MCF 10A (cell line): Measurements from ENCODE around the gene GET4. TPM values are rescaled to one million over a fixed set of nuclear protein-coding genes. Genes with fewer than 3 reads are reported as not detected.

Source experiments
- BruUV-seq: library from RNA; stranded (reverse); fragments of 400-500 nt; replicated peaks from 2 replicates; lab custom pipeline; 2021; lab: Mats Ljungman, UMichigan
- CTCF ChIA-PET: fragments of 300-600 bp; sonication (Branson Sonifier 250); formaldehyde crosslinking; extraction: SDS; loops from one replicate; lab custom pipeline; 2021; ENCODE audit warnings: antibody characterized with exemption, inconsistent platforms; lab: Yijun Ruan, JAX
- POLR2A ChIA-PET: fragments of 300-600, 350-650 bp; sonication (Branson Sonifier 250); formaldehyde crosslinking; extraction: SDS; loops from one replicate; lab custom pipeline; 2020; ENCODE audit warnings: antibody characterized with exemption, inconsistent platforms; lab: Yijun Ruan, JAX
- DNase-seq: peaks from one replicate; pipeline ENCODE4 v3.0.0-alpha.2; 2018; ENCODE audit not compliant: unreplicated experiment
- H3K27ac Mint-ChIP-seq: one replicate; pipeline ENCODE4 v1.8.0; 2022; ENCODE audit warnings: mild to moderate bottlenecking, low read depth, mixed read lengths; ENCODE audit not compliant: unreplicated experiment
- H3K27me3 Mint-ChIP-seq: one replicate; pipeline ENCODE4 v1.8.0; 2022; ENCODE audit warnings: mixed read lengths; ENCODE audit not compliant: insufficient read depth, unreplicated experiment
- H3K36me3 Mint-ChIP-seq: one replicate; pipeline ENCODE4 v1.8.0; 2022; ENCODE audit warnings: mild to moderate bottlenecking, moderate library complexity, mixed read lengths; ENCODE audit not compliant: insufficient read depth, unreplicated experiment
- H3K4me1 Mint-ChIP-seq: one replicate; pipeline ENCODE4 v1.8.0; 2022; ENCODE audit warnings: mixed read lengths; ENCODE audit not compliant: insufficient read depth, unreplicated experiment
- H3K4me3 Mint-ChIP-seq: one replicate; pipeline ENCODE4 v1.8.0; 2022; ENCODE audit warnings: mild to moderate bottlenecking, moderate library complexity, mixed read lengths; ENCODE audit not compliant: unreplicated experiment
- H3K9me3 Mint-ChIP-seq: one replicate; pipeline ENCODE4 v1.8.0; 2022; ENCODE audit warnings: mixed read lengths; ENCODE audit not compliant: unreplicated experiment
- intact Hi-C: fragments of 100-400 bp; cut with micrococcal nuclease; formaldehyde crosslinking; loops from 2 replicates; pipeline ENCODE4 v1.14.1; 2022
- total RNA-seq: library from RNA; stranded (reverse); gene quantifications from 2 replicates; pipeline ENCODE4 v1.2.3, GENCODE V29; 2022
- TF ChIP-seq, protein P1 (sequence below): fragments of 200-600 bp; IDR thresholded peaks from one replicate; pipeline ENCODE4 v1.8.0; 2022; ENCODE audit warnings: antibody characterized with exemption, mild to moderate bottlenecking; ENCODE audit not compliant: unreplicated experiment

Gene GET4
- total RNA-seq, 1 experiment from 2014 or later = 32.6 TPM

DNA sequence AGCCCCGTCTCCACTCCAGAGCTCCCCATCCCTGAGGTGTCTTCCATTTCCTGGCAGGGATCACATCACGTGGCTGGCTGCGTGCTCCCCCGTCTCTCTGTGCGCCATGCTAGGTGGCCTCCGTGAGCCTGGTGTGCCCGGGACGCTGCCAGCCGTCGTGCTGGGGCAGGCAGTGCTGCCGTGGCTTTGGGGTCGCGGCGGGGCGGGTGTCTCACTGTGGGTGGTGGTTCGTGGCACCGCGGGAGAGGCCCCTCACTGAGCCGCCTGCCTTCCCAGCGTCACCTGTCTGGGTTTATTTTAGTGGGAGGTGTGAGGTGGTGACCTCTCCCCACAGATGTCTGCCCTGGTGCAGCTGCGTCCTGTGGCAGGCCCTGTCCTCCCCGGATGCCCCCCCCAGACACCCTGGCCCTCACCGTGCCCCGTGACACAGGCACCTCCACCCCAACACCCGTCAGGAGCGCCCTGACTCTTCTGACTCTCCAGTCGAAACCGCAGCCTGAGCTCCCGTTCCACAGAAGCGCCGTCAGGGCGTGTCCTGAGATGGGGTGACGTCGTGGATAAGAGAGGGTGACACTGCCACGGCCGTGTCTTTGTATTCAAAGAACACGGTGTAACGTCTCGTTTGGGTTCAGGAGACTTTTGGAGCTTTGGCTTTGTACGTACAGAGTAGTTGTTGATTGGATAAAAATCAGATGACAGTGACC, 18.0 kb downstream of the GET4 start:
- Mint-ChIP-seq H3K9me3 (no peaks in the 10 kb centered on the region), H3K36me3 (peaks cover 49% of the 10 kb centered on the region), H3K4me1 (peaks cover 6% of the 10 kb centered on the region), H3K4me3 (no peak overlapping the region), H3K27ac (no peak overlapping the region), H3K27me3 (no peaks in the 10 kb centered on the region)
- DNase-seq = no peak
- ChIA-PET POLR2A (no interaction called here), CTCF (interaction anchor here (1.1 kb wide), 1 partner anchor 14 kb away, joined by 4 read pairs; no protein-coding TSS in a partner anchor)
- intact Hi-C loops = no loop called here
- BruUV-seq = no TSS peak
- TF ChIP-seq, protein P1, sequence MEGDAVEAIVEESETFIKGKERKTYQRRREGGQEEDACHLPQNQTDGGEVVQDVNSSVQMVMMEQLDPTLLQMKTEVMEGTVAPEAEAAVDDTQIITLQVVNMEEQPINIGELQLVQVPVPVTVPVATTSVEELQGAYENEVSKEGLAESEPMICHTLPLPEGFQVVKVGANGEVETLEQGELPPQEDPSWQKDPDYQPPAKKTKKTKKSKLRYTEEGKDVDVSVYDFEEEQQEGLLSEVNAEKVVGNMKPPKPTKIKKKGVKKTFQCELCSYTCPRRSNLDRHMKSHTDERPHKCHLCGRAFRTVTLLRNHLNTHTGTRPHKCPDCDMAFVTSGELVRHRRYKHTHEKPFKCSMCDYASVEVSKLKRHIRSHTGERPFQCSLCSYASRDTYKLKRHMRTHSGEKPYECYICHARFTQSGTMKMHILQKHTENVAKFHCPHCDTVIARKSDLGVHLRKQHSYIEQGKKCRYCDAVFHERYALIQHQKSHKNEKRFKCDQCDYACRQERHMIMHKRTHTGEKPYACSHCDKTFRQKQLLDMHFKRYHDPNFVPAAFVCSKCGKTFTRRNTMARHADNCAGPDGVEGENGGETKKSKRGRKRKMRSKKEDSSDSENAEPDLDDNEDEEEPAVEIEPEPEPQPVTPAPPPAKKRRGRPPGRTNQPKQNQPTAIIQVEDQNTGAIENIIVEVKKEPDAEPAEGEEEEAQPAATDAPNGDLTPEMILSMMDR = no peak

DNA sequence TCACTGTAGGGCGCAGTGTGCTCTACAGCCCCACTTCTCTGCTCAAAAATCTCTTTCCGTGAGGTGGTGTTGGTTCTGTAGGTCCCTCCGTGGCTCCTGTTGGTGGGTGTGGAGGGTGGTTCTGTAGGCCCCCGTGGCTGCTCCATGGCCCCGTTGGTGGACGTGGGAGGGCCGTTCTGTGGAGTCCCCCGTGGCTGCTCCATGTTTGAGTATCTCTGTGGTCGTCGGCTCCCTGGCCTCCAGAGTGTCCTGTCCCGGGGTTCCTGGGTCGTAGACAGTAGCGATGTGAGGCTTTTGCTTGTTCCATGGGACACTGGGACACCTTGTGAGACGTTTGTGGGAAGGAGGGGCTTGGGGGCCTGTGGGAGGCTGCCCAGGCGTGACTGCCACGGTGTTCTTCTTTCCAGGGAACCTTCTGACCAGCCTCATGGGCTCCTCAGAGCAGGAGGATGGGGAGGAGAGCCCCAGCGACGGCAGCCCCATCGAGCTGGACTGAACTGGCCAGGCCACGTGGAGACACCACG, 18.6 kb downstream of the GET4 start:
- Mint-ChIP-seq H3K36me3 (peaks cover 48% of the 10 kb centered on the region), H3K9me3 (no peaks in the 10 kb centered on the region), H3K27ac (no peak overlapping the region), H3K4me3 (no peak overlapping the region), H3K4me1 (peaks cover 6% of the 10 kb centered on the region), H3K27me3 (no peaks in the 10 kb centered on the region)
- intact Hi-C loops = no loop called here
- no TSS peak for BruUV-seq
- CTCF ChIA-PET = no interaction called here
- TF ChIP-seq, protein P1 = no peak
- DNase-seq = no peak
- POLR2A ChIA-PET = no interaction called here

DNA sequence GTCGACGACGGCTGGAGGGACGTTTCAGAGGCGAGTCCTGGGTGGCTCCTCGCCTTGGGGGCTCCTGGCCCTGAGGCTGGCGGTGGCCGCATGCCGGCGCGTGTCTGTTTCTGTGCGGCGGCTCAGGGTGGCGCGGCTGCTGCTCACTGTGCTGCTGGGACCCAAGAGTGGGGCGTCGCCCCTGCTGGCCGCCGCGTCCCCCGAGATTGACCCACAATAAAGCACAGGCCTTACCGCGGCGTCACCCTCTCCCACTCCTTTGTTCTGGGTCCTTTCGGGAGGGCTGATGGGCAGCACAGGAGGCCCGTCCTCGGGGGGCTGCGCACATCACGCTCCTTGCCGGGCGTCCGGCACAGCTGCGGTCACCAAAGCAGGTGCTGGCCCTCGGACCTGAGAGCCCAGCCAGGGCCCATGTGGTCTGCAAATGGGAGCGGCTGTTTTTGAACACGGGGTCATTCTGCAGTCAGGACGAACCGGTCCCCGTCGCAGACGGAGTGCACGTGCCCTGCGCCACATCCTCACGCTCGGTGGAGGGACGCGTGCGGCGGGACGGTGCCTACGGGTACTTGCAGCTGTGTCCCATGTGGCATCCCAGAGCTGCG, 19.2 kb downstream of the GET4 start:
- H3K4me3 Mint-ChIP-seq = no peak overlapping the region
- ChIA-PET POLR2A (no interaction called here), CTCF (no interaction called here)
- H3K27ac Mint-ChIP-seq = no peak overlapping the region
- H3K27me3 Mint-ChIP-seq = no peaks in the 10 kb centered on the region
- BruUV-seq = no TSS peak
- DNase-seq = no peak
- H3K36me3 Mint-ChIP-seq = peaks cover 43% of the 10 kb centered on the region
- intact Hi-C loops = no loop called here
- no peaks in the 10 kb centered on the region for H3K9me3 Mint-ChIP-seq
- TF ChIP-seq, protein P1 = no peak
- peaks cover 6% of the 10 kb centered on the region for H3K4me1 Mint-ChIP-seq

DNA sequence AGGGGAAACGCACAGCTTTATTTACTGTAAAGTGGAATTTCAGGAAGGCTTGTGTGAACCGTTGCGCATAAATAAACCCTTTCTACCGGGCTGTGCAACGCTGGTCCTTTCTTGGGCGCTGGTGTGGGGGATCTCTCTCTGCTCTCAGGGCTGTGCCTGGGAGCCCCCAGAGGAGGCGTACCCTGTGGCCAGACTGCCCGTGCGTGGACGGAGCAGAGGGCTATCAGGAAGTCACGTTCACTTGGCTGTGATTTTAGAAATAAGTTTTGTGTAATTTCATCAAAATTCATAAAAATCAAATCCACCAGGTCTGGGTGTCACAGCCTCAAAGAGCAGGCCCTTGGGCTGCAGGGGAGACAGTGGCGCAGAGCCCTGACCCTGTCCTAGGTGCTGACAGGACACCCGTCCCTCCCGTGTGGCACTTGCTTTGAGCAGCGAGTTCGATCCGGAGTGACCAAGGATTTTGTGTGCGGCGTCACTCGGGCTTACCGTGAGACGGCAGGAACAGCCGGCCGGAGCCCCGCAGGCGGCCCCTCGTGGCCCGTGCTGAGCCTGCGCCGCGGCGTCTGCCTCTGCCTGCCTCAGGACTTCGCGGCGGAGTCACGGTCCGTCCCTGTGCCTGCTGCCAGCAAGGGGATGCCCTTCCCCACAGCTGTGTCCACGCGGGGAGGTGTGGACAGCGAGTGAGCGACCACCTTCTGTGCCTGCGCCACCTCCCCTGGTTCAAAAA, 20.2 kb downstream of the GET4 start:
- peaks cover 33% of the 10 kb centered on the region for H3K36me3 Mint-ChIP-seq
- TF ChIP-seq, protein P1 = no peak
- ChIA-PET POLR2A (no interaction called here), CTCF (interaction anchor here (0.6 kb wide), 1 partner anchor 68 kb away, joined by 4 read pairs; no protein-coding TSS in a partner anchor)
- H3K4me1 Mint-ChIP-seq = peaks cover 6% of the 10 kb centered on the region
- intact Hi-C loops = no loop called here
- no peak for DNase-seq
- no TSS peak for BruUV-seq
- H3K9me3 Mint-ChIP-seq = no peaks in the 10 kb centered on the region
- H3K27ac Mint-ChIP-seq = no peak overlapping the region
- no peaks in the 10 kb centered on the region for H3K27me3 Mint-ChIP-seq
- no peak overlapping the region for H3K4me3 Mint-ChIP-seq
